ENCODE measurements around the gene ZNF579. TPM values are rescaled to one million over a fixed set of nuclear protein-coding genes. Genes with fewer than 3 reads are reported as not detected.

ZNF579 gene
- total and polyA plus RNA-seq, 10 of the 15 experiments (the other 5 are each of a cell fraction or from before 2014, with no cell fraction given), result 0.11 to 11.7 (median 1.5) TPM

DNA sequence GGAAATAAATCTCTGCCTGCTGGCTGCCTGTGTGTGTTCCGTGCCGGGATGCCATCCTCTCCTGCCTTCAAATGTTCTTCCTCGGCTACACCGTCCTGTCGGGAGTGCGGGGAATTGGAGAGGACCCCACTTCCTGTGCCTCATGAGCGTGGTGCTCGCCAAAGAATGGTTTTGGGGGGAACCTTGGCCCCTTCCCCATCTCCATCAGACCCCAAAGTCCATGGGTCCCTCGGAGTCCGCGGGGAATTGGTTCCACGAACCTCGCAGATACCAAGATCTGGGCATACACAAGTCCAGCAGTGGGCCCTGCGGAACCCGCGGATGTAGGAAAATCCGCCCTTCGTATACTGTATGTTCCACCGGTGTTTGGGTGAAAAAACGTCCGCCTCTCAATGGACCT, 22.5 kb upstream of the ZNF579 start:
- Histone ChIP-seq H3K4me1 (ENCODE audit: control insufficient read depth, insufficient read depth, low read length) (peaks cover 10% of the 10 kb centered on the region; the same call in 1 of the 2 replicates), H2AFZ (ENCODE audit: control insufficient read depth, low read depth, low read length) (no peak overlapping the region), H3K79me2 (ENCODE audit: control insufficient read depth, insufficient read depth, low read length) (peaks cover 30% of the 10 kb centered on the region), H4K20me1 (ENCODE audit: control insufficient read depth, insufficient read depth) (no peaks in the 10 kb centered on the region), H3K9ac (ENCODE audit: control insufficient read depth, insufficient read depth, low read length) (no peak overlapping the region), H3K27me3 (replicated peaks in 1 of 2; ENCODE audit: control insufficient read depth in 2 of 2, insufficient read depth in 2 of 2, low read length in 1 of 2) (no peaks in the 10 kb centered on the region), H3K4me3 (no peak overlapping the region), H3K4me2 (ENCODE audit: control insufficient read depth, insufficient read depth) (no peak overlapping the region), H3K9me3 (replicated peaks; ENCODE audit: control insufficient read depth, insufficient read depth, low read length) (no peaks in the 10 kb centered on the region), H3K36me3 (ENCODE audit: control insufficient read depth in 2 of 2, insufficient read depth in 2 of 2, low read length in 1 of 2) (no peaks in the 10 kb centered on the region), H3K27ac (ENCODE audit: control insufficient read depth, insufficient read depth) (no peak overlapping the region)
- no peak for FAIRE-seq
- no TSS peak for BruUV-seq (replicated peaks)
- CTCF ChIA-PET, result interaction anchor here (4.6 kb wide), 1 partner anchor 31 kb away, joined by 65 read pairs; no protein-coding TSS in a partner anchor
- intact Hi-C loops (cut with micrococcal nuclease; ENCODE audit: unreplicated experiment), result loop anchor here (5.0 kb wide), 1 partner anchor 39 kb away; the partner anchor contains the start of genes ZNF580 and ZNF581
- SMC1A ChIA-PET (ENCODE audit: uncharacterized antibody, unreplicated experiment), result no interaction called here
- in situ Hi-C loops (cut with MboI), result no loop called here
- DNase-seq (ENCODE audit: low read depth, low spot score), result no peak
- ATAC-seq, result no peak
- TF ChIP-seq, protein P1, sequence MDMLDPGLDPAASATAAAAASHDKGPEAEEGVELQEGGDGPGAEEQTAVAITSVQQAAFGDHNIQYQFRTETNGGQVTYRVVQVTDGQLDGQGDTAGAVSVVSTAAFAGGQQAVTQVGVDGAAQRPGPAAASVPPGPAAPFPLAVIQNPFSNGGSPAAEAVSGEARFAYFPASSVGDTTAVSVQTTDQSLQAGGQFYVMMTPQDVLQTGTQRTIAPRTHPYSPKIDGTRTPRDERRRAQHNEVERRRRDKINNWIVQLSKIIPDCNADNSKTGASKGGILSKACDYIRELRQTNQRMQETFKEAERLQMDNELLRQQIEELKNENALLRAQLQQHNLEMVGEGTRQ (IDR thresholded peaks at IDR 0.05; ENCODE audit: borderline replicate concordance, low read depth, low read length), result no peak
- no peak for TF ChIP-seq KLF5 (IDR thresholded peaks at IDR 0.05; ENCODE audit: partially characterized antibody)
- TF ChIP-seq FOS (IDR thresholded peaks at IDR 0.05; ENCODE audit: borderline replicate concordance, extremely low read depth, insufficient read length), result no peak
- no peak for TF ChIP-seq NFIC (IDR thresholded peaks at IDR 0.05; ENCODE audit: low read depth, low read length)
- no peak for TF ChIP-seq MEF2A (IDR thresholded peaks at IDR 0.05; ENCODE audit: insufficient read depth, low read depth, low read length)
- TF ChIP-seq, protein P2, sequence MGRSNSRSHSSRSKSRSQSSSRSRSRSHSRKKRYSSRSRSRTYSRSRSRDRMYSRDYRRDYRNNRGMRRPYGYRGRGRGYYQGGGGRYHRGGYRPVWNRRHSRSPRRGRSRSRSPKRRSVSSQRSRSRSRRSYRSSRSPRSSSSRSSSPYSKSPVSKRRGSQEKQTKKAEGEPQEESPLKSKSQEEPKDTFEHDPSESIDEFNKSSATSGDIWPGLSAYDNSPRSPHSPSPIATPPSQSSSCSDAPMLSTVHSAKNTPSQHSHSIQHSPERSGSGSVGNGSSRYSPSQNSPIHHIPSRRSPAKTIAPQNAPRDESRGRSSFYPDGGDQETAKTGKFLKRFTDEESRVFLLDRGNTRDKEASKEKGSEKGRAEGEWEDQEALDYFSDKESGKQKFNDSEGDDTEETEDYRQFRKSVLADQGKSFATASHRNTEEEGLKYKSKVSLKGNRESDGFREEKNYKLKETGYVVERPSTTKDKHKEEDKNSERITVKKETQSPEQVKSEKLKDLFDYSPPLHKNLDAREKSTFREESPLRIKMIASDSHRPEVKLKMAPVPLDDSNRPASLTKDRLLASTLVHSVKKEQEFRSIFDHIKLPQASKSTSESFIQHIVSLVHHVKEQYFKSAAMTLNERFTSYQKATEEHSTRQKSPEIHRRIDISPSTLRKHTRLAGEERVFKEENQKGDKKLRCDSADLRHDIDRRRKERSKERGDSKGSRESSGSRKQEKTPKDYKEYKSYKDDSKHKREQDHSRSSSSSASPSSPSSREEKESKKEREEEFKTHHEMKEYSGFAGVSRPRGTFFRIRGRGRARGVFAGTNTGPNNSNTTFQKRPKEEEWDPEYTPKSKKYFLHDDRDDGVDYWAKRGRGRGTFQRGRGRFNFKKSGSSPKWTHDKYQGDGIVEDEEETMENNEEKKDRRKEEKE (IDR thresholded peaks at IDR 0.05), result no peak
- no peak for TF ChIP-seq RUNX3 (IDR thresholded peaks at IDR 0.05; ENCODE audit: low read length)
- TF ChIP-seq EZH2 (IDR thresholded peaks at IDR 0.05; ENCODE audit: borderline replicate concordance, control insufficient read depth, low read depth, low read length), result no peak
- no peak for TF ChIP-seq IKZF2 (IDR thresholded peaks at IDR 0.05)
- POLR2A ChIA-PET, result no interaction called here
- RAD21 ChIA-PET (ENCODE audit: unreplicated experiment), result no interaction called here
- WGBS (ENCODE audit: insufficient coverage, insufficient replicate concordance, low lambda C conversion rate, missing lambda C conversion rate), result 99% methylated on average over 21 of the region's 21 CpGs
